ENCODE results near the gene RNF31.
"Not testable (repeated sequence)": the region's sequence is repeated elsewhere in the genome, so short reads cannot be mapped to it uniquely, and the experiment has no call there.

Gene RNF31

GRCh38 chr14:24184104-24184970 lies 37.0 kb downstream of the RNF31 start:
- no peak for DNase-seq

- no peak for DNase-seq
These were observed 37.7 kb downstream of the RNF31 start for GRCh38 chr14:24185026-24185425.

GRCh38 chr14:24185741-24186140 lies 38.4 kb downstream of the RNF31 start:
- DNase-seq: no peak

- DNase-seq: no peak
These were observed 39.7 kb downstream of the RNF31 start for GRCh38 chr14:24186831-24187538.

- DNase-seq: no peak
These were observed 40.2 kb downstream of the RNF31 start for GRCh38 chr14:24187539-24187915.

- DNase-seq: peak; percentile 97
These were observed 41.2 kb downstream of the RNF31 start, which contains the start of gene IPO4 for GRCh38 chr14:24188251-24189058. IPO4 (minus strand) TSS chr14:24188816; CDS start chr14:24188787, 29 bp downstream.

GRCh38 chr14:24189059-24189375 lies 41.7 kb downstream of the RNF31 start:
- DNase-seq: no peak

- DNase-seq: no peak
These were observed 42.2 kb downstream of the RNF31 start for GRCh38 chr14:24189460-24189859.

- no peak for DNase-seq
These were observed 43.1 kb downstream of the RNF31 start for GRCh38 chr14:24190416-24190815.

GRCh38 chr14:24192933-24193332 lies 45.6 kb downstream of the RNF31 start:
- DNase-seq: no peak

- no peak for DNase-seq
These were observed 47.0 kb downstream of the RNF31 start for GRCh38 chr14:24194186-24194872.

- no peak for DNase-seq
These were observed 47.5 kb downstream of the RNF31 start for GRCh38 chr14:24194873-24195185.

- DNase-seq: peak; percentile 91
These were observed 48.1 kb downstream of the RNF31 start, which contains the start of gene TM9SF1 for GRCh38 chr14:24195186-24196070. TM9SF1 (minus strand) TSS chr14:24195441; CDS start chr14:24195019, 422 bp downstream.

- DNase-seq: no peak
These were observed 49.1 kb downstream of the RNF31 start for GRCh38 chr14:24196071-24197055.

GRCh38 chr14:24197056-24197450 lies 49.8 kb downstream of the RNF31 start:
- DNase-seq: no peak

GRCh38 chr14:24198814-24199524 lies 51.7 kb downstream of the RNF31 start:
- no peak for DNase-seq

GRCh38 chr14:24202538-24202937 lies 55.2 kb downstream of the RNF31 start:
- not testable (repeated sequence) for DNase-seq

GRCh38 chr14:24203249-24203886 lies 56.1 kb downstream of the RNF31 start:
- DNase-seq: not testable (repeated sequence)

Measured in activated CD4-positive, alpha-beta T cell treated with anti-CD3 and anti-CD28 coated beads, Interleukin-2, amount 50 U/mL, for 16 hours (primary cell).